Suprapubic skin (tissue), 3 donors: Measurements from ENCODE around the gene TMEM131L.
"Not testable (repeated sequence)": the region's sequence is repeated elsewhere in the genome, so short reads cannot be mapped to it uniquely, and the experiment has no call there.

Experiments used
- CTCF ChIP-seq, 2 donors: fragments of 200-600 bp in 1 of 2; fragments of 450-650 bp in 1 of 2; sonication (generic) in 1 of 2; IDR thresholded peaks; one replicate each; pipeline ENCODE4 v1.5.1; 2016 to 2019; ENCODE audit warnings: antibody characterized with exemption in 2 of 2, mild to moderate bottlenecking in 1 of 2, moderate library complexity in 1 of 2
- POLR2A ChIP-seq, 2 donors: fragments of 450-650 bp; IDR thresholded peaks; one replicate each; pipeline ENCODE4 v1.6.1; 2017; ENCODE audit warnings: antibody characterized with exemption in 2 of 2, mild to moderate bottlenecking in 2 of 2, moderate library complexity in 2 of 2

- TF ChIP-seq POLR2A, CTCF (IDR thresholded peaks at IDR 0.05): not testable (repeated sequence)
Measured at GRCh38 chr4:153548907-153549306, 82.7 kb downstream of the TMEM131L start.
